Stimulated activated naive B cell treated with anti-CD40 and anti-IgM and Interleukin-4, amounts not matched to agents 10 μg/mL and 1 μg/mL and 100 μg/mL, for 72 hours (primary cell): ENCODE results near the gene SPRTN.

Source experiments
- ATAC-seq, 2 donors: fragments of 150-1000 bp; cut with Tn5 transposase; replicated peaks; 2 replicates each; pipeline ENCODE4 v1.10.0; 2021; ENCODE audit warnings: moderate library complexity in 1 of 2
- DNase-seq: peaks from one replicate; pipeline ENCODE4 v3.0.0; 2021
- H3K27ac Mint-ChIP-seq: one replicate; pipeline ENCODE4 v1.8.0; 2022; ENCODE audit warnings: mild to moderate bottlenecking, mixed read lengths
- H3K27me3 Mint-ChIP-seq, 2 donors: one replicate each; pipeline ENCODE4 v1.8.0; 2022; ENCODE audit warnings: mixed read lengths in 2 of 2
- H3K36me3 Mint-ChIP-seq, 2 donors: one replicate each; pipeline ENCODE4 v1.8.0; 2022; ENCODE audit warnings: mixed read lengths in 2 of 2, mild to moderate bottlenecking in 1 of 2
- H3K4me1 Mint-ChIP-seq, 2 donors: one replicate each; pipeline ENCODE4 v1.8.0; 2022; ENCODE audit warnings: mixed read lengths in 2 of 2, mild to moderate bottlenecking in 1 of 2
- H3K4me3 Mint-ChIP-seq, 2 donors: one replicate each; pipeline ENCODE4 v1.8.0; 2022; ENCODE audit warnings: mild to moderate bottlenecking in 2 of 2, mixed read lengths in 2 of 2, moderate library complexity in 1 of 2
- H3K9me3 Mint-ChIP-seq, 2 donors: one replicate each; pipeline ENCODE4 v1.8.0; 2022; ENCODE audit warnings: mixed read lengths in 2 of 2, mild to moderate bottlenecking in 1 of 2

SPRTN gene

DNA sequence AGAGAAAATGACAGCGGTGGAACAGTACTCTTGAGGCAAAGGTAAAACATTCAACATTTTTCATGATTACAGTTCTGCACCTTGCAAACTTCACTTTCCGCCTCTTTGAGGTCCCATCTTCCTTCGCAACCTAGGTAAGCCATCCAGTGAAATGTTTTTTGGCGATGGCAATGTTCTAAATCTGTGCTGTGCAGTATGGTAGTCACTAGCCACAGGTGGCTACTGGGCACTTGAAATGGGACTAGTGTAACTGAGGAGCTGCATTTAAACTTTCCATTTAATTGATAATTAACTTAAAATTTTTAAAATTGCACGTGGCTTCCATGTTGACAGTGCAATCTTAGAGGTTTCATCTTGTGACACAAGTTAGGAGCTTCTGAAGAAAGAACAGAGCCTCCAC lies 13.4 kb upstream of the SPRTN start:
- Mint-ChIP-seq H3K27me3 (no peaks in the 10 kb centered on the region), H3K36me3 (peaks cover 3 to 7% of the 10 kb centered on the region in 2 donors), H3K27ac (no peak overlapping the region), H3K4me1 (peaks cover 7 to 9% of the 10 kb centered on the region in 2 donors), H3K9me3 (no peaks in the 10 kb centered on the region), H3K4me3 (no peak overlapping the region)
- ATAC-seq: no peak
- DNase-seq: no peak

DNA sequence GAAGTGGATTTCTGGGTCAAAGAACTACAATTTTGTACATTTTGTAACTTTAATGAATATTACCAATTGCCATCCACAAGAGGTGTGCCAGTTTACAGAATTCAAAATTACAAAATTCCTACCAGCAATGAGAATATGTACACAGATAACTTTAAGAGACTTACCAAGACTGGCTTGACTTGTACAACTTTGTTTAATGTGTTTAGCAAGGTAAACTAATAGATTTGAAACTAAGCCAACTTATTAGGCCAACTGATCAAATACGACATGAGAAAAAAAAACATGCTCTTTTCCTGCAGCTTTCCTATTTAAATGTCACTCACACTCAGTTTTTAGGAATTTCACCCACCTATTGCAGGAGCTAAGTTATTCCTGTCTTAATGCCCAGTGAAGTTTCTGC lies 11.8 kb upstream of the SPRTN start:
- H3K4me1 Mint-ChIP-seq: peaks cover 8 to 23% of the 10 kb centered on the region in 2 donors
- H3K4me3 Mint-ChIP-seq: no peak overlapping the region
- no peaks in the 10 kb centered on the region for H3K27me3 Mint-ChIP-seq
- peaks cover 4 to 12% of the 10 kb centered on the region in 2 donors for H3K36me3 Mint-ChIP-seq
- no peaks in the 10 kb centered on the region for H3K9me3 Mint-ChIP-seq
- no peak overlapping the region for H3K27ac Mint-ChIP-seq
- DNase-seq (no peak), ATAC-seq (no peak)

- H3K27ac Mint-ChIP-seq: no peak overlapping the region
Observed at GRCh38 chr1:231327617-231328016, 10.5 kb upstream of the SPRTN start.

GRCh38 chr1:231329483-231329882 lies 8.6 kb upstream of the SPRTN start:
- Mint-ChIP-seq H3K27ac (no peak overlapping the region), H3K9me3 (no peaks in the 10 kb centered on the region), H3K4me1 (peaks cover 11 to 30% of the 10 kb centered on the region in 2 donors), H3K4me3 (no peak overlapping the region), H3K27me3 (no peaks in the 10 kb centered on the region), H3K36me3 (peaks cover 13 to 22% of the 10 kb centered on the region in 2 donors)
- DNase-seq (no peak), ATAC-seq (no peak)

More at GRCh38 chr1:231327617-231328016, 10.5 kb upstream of the SPRTN start:
- no peak for DNase-seq
- Mint-ChIP-seq H3K4me3 (no peak overlapping the region), H3K4me1 (peaks cover 8 to 30% of the 10 kb centered on the region in 2 donors), H3K27me3 (no peaks in the 10 kb centered on the region), H3K9me3 (no peaks in the 10 kb centered on the region), H3K36me3 (peaks cover 13 to 19% of the 10 kb centered on the region in 2 donors)
- no peak for ATAC-seq

- Mint-ChIP-seq H3K9me3 (no peaks in the 10 kb centered on the region), H3K27ac (no peak overlapping the region), H3K4me1 (peaks cover 27 to 54% of the 10 kb centered on the region in 2 donors), H3K27me3 (no peaks in the 10 kb centered on the region), H3K36me3 (peaks cover 25 to 40% of the 10 kb centered on the region in 2 donors), H3K4me3 (no peak overlapping the region)
- DNase-seq (no peak), ATAC-seq (no peak)
Observed at GRCh38 chr1:231332761-231333160, 5.3 kb upstream of the SPRTN start.

- no peak for ATAC-seq
- Mint-ChIP-seq H3K36me3 (peaks cover 25 to 45% of the 10 kb centered on the region in 2 donors), H3K4me1 (peaks cover 26 to 56% of the 10 kb centered on the region in 2 donors), H3K4me3 (peak overlapping the region in 1 of 2 donors; percentile 62), H3K27ac (no peak overlapping the region), H3K27me3 (no peaks in the 10 kb centered on the region), H3K9me3 (no peaks in the 10 kb centered on the region)
- no peak for DNase-seq
Observed at GRCh38 chr1:231334079-231334666, 3.9 kb upstream of the SPRTN start.

GRCh38 chr1:231334952-231335351 lies 3.1 kb upstream of the SPRTN start:
- no peaks in the 10 kb centered on the region for H3K27me3 Mint-ChIP-seq
- H3K4me3 Mint-ChIP-seq: peak overlapping the region; percentile 32 to 62
- no peak for DNase-seq
- H3K9me3 Mint-ChIP-seq: no peaks in the 10 kb centered on the region
- no peak for ATAC-seq
- no peak overlapping the region for H3K27ac Mint-ChIP-seq
- H3K4me1 Mint-ChIP-seq: peaks cover 27 to 54% of the 10 kb centered on the region in 2 donors
- peaks cover 23 to 42% of the 10 kb centered on the region in 2 donors for H3K36me3 Mint-ChIP-seq

DNA sequence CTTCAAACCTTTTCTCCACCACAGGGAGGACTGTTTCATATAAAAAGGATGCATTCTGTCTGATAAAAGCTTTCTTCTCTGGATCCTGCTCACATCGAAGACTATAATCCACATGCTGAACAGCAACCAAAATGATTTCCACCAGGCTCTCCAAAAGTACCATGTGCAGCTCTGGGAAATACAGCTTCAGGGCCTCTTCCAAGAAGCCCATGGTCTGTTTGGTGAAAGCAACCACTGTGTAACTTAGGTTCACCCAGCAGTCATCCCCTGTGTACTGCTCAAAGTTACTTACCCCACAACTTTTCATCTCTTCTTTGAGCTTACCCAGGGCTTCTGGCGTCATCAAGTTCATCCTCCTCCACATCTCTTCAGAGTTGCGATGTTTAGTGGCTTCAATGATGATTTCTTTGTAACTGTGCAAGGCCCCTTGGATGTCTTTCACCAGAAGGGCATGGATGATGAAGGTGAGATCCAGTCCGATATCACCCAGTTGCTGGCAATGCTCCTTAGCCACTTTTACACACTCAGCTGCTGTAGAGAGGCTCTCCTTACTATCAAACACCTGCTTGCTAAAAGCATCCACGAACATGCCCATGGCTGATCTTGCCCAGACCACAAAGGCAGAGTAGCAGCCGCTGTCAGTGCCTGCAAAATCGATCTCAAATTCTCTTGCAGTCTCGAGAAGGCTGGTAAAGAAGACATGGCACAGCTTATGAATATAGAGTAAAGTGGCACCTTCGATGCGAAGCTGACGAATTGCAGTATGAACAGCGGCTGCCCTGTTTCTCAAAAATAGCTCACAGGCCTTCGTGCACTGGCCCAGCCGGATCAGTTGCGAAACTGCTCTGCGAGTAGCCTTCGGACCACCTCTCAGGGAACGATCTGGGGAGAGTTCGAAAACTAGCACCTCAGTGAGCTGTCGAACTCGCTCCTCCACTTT lies 2.2 kb upstream of the SPRTN start:
- Mint-ChIP-seq H3K4me1 (peaks cover 26 to 51% of the 10 kb centered on the region in 2 donors), H3K4me3 (peak overlapping the region; percentile 94 to 100), H3K36me3 (peaks cover 21 to 42% of the 10 kb centered on the region in 2 donors), H3K27ac (no peak overlapping the region), H3K27me3 (no peaks in the 10 kb centered on the region), H3K9me3 (no peaks in the 10 kb centered on the region)
- no peak for DNase-seq
- ATAC-seq: no peak

DNA sequence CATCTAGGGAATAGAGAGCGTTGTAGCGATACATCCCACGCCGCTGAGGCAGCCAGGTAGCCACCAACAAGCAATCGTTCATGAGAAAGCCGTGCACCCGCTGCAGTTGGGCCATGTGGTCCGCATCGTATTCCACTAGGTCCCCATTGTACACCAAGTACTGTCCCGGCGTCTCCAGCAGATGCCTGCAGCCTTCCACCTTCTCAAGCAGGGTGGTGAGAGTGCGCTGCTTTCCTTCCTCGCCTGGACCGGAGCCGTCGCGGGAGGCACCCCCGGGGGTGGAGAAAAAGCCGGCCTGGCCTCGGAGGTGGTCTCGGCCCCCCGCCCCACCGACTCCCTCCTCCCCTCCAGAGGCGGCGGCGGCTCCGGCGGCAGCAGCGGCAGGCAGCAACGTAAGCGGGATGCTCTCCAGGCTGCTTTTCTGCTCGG lies 1.0 kb upstream of the SPRTN start:
- H3K4me3 Mint-ChIP-seq: peak overlapping the region; percentile 94 to 100
- H3K4me1 Mint-ChIP-seq: peaks cover 28 to 44% of the 10 kb centered on the region in 2 donors
- ATAC-seq: peak; percentile 4 to 5
- H3K27me3 Mint-ChIP-seq: no peaks in the 10 kb centered on the region
- H3K9me3 Mint-ChIP-seq: no peaks in the 10 kb centered on the region
- peaks cover 17 to 38% of the 10 kb centered on the region in 2 donors for H3K36me3 Mint-ChIP-seq
- DNase-seq: no peak
- H3K27ac Mint-ChIP-seq: peak overlapping the region; percentile 99

GRCh38 chr1:231337472-231338269 lies 422 bp upstream of the SPRTN start, which contains the start of gene EXOC8:
EXOC8 (minus strand) TSS chr1:231337852; CDS start chr1:231337745, 107 bp downstream.
- Mint-ChIP-seq H3K9me3 (no peaks in the 10 kb centered on the region), H3K27ac (peak within 1 kb of the TSS; percentile 99), H3K36me3 (peaks cover 17 to 39% of the 10 kb centered on the region in 2 donors), H3K27me3 (no peaks in the 10 kb centered on the region), H3K4me1 (peaks cover 28 to 43% of the 10 kb centered on the region in 2 donors), H3K4me3 (peak within 1 kb of the TSS; percentile 94 to 100)
- ATAC-seq (peak; percentile 86 to 87), DNase-seq (peak; percentile 95)

DNA sequence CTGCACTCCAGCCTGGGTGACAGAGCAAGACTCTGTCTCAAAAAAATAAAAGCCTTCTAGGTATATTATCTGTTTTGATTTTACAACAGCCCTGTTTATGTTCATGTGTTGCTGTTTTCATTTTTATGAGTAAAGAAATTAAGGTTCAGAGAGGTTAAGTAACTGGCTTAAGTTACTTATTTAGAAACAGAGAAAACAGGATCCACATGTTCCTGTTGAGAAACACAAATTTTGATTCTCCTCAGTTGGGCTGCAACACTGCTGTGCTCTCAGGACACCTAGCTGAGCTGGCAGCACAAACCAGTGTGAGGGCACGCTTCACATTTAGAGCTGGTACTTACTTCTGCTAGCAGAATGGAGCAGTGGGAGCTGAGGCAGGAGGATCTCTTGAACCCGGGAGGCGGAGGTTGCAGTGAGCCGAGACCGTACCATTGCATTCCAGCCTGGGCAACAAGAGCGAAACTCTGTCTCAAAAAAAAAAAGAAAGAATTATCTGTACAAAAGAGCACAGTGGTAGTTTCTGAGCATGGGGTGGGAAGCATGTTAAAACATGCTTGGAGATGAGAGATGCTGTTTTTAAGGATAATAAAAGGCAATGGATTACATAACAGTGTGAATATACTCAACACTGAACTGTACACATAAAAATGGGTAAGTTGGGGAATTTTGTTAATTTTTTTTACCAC lies 2.4 kb downstream of the SPRTN start:
- DNase-seq: no peak
- Mint-ChIP-seq H3K36me3 (peaks cover 23 to 50% of the 10 kb centered on the region in 2 donors), H3K4me1 (peaks cover 26 to 34% of the 10 kb centered on the region in 2 donors), H3K27ac (no peak overlapping the region), H3K9me3 (no peaks in the 10 kb centered on the region), H3K4me3 (no peak overlapping the region), H3K27me3 (no peaks in the 10 kb centered on the region)
- ATAC-seq: no peak

DNA sequence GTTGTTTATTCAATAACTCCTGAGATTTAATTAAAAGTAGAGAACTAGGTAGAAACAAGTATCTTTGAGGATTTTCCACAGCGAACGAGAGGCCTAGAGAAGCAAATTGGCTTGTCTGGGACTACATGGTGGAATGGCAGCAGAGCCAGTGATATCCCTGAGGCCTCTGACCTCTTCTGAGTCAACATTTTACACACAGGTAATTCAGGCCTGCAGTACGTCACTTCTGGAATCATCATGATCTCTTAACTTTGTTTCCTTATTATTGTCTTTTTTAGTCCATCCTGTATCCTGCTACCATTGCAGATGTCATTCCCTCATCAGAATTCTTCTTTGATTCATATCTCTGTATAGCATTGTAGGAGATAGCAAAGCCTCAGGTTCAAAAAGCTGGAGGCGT lies 9.9 kb downstream of the SPRTN start:
- peaks cover 22 to 40% of the 10 kb centered on the region in 2 donors for H3K36me3 Mint-ChIP-seq

DNA sequence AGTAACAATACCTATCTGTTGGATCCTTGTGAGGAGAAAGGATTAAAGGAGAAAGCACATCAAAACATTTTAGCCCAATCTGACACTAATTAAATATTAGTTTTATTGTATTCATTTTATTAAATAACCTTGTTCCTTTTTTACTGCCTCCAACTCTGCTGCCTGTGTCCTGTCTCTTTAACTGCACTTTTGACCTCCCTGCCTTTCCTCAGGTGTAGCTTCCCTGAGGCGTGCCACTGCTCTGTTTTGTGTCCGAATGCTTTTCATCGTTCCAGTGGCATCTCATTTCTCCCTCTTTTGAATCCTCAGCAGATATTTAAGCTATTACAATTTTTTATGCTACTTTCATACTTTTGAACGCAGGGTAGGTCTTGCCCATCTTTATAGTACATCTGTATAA lies 10.3 kb downstream of the SPRTN start:
- H3K9me3 Mint-ChIP-seq: no peaks in the 10 kb centered on the region
- DNase-seq (no peak), ATAC-seq (no peak)
- peaks cover 23 to 37% of the 10 kb centered on the region in 2 donors for H3K36me3 Mint-ChIP-seq
- peaks cover 0 to 2% of the 10 kb centered on the region in 2 donors for H3K4me1 Mint-ChIP-seq
- no peak overlapping the region for H3K4me3 Mint-ChIP-seq
- no peaks in the 10 kb centered on the region for H3K27me3 Mint-ChIP-seq
- no peak overlapping the region for H3K27ac Mint-ChIP-seq

More for the DNA sequence above, 9.9 kb downstream of the SPRTN start:
- no peaks in the 10 kb centered on the region for H3K27me3 Mint-ChIP-seq
- ATAC-seq (no peak), DNase-seq (no peak)
- peaks cover 0 to 2% of the 10 kb centered on the region in 2 donors for H3K4me1 Mint-ChIP-seq
- H3K4me3 Mint-ChIP-seq: no peak overlapping the region
- H3K9me3 Mint-ChIP-seq: no peaks in the 10 kb centered on the region
- H3K27ac Mint-ChIP-seq: no peak overlapping the region
